IMR-90 (cell line): ENCODE measurements around the gene TGM6. TPM values are rescaled to one million over a fixed set of nuclear protein-coding genes. Genes with fewer than 3 reads are reported as not detected.

ENCODE experiments used
- ATAC-seq: fragments of 200-7000 bp; cut with Tn5 transposase; 2 replicates; pipeline ENCODE4 v1.9.1; 2020; ENCODE audit warnings: low read depth, mild to moderate bottlenecking, moderate library complexity
- BruUV-seq: library from RNA; stranded (reverse); fragments of 400-500 nt; replicated peaks from 2 replicates; lab custom pipeline; 2021; lab: Mats Ljungman, UMichigan
- CTCF ChIA-PET: fragments of 300-600 bp; formaldehyde crosslinking; extraction: SDS; loops from one replicate; lab custom pipeline; 2021; ENCODE audit warnings: antibody characterized with exemption; lab: Yijun Ruan, JAX
- POLR2A ChIA-PET: fragments of 300-600 bp; sonication (Branson Sonifier 250); formaldehyde crosslinking; loops from one replicate; lab custom pipeline; 2022; ENCODE audit warnings: antibody characterized with exemption; ENCODE audit not compliant: unreplicated experiment; lab: Charles Lee
- DNase-seq: peaks from one replicate; pipeline ENCODE4 v3.0.0; 2013
- H2AFZ ChIP-seq: replicated peaks from 2 replicates; pipeline ENCODE3; 2013; ENCODE audit warnings: low read length, mild to moderate bottlenecking; ENCODE audit not compliant: poor library complexity
- H2AK5ac ChIP-seq: 2 replicates; pipeline ENCODE4 v1.6.1; 2013; ENCODE audit warnings: low read depth, low read length, inconsistent platforms
- H2AK9ac ChIP-seq: replicated peaks from 2 replicates; pipeline ENCODE3; 2013; ENCODE audit warnings: mild to moderate bottlenecking, low read depth, low read length, moderate library complexity; ENCODE audit not compliant: poor library complexity
- H2BK120ac ChIP-seq: 2 replicates; pipeline ENCODE4 v1.6.1; 2013; ENCODE audit warnings: low read depth, low read length, inconsistent platforms
- H2BK15ac ChIP-seq: 3 replicates; pipeline ENCODE4 v1.6.1; 2013; ENCODE audit warnings: low read depth, low read length, inconsistent platforms
- H2BK20ac ChIP-seq: 2 replicates; pipeline ENCODE4 v1.6.1; 2013; ENCODE audit warnings: low read depth, mild to moderate bottlenecking, inconsistent platforms, low read length, moderate library complexity
- H2BK5ac ChIP-seq: 2 replicates; pipeline ENCODE4 v1.6.1; 2013; ENCODE audit warnings: mild to moderate bottlenecking, low read depth, low read length, inconsistent platforms; ENCODE audit not compliant: poor library complexity, severe bottlenecking
- H3K14ac ChIP-seq: replicated peaks from 2 replicates; pipeline ENCODE4 v1.6.1; 2013; ENCODE audit warnings: low read depth, low read length, inconsistent platforms
- H3K18ac ChIP-seq: 2 replicates; pipeline ENCODE4 v1.6.1; 2013; ENCODE audit warnings: low read depth, low read length, control low read depth
- H3K23ac ChIP-seq: 2 replicates; pipeline ENCODE4 v1.6.1; 2013; ENCODE audit warnings: low read depth, low read length, inconsistent platforms
- H3K27ac ChIP-seq: 2 replicates; pipeline ENCODE4 v1.5.1; 2013; ENCODE audit warnings: mild to moderate bottlenecking, control low read depth, low read length; ENCODE audit not compliant: insufficient read depth
- H3K27me3 ChIP-seq: 2 replicates; pipeline ENCODE4 v1.6.1; 2013; ENCODE audit warnings: low read length; ENCODE audit not compliant: control insufficient read depth, insufficient read depth
- H3K36me3 ChIP-seq: 2 replicates; pipeline ENCODE4 v1.6.1; 2013; ENCODE audit warnings: low read length, mixed read lengths; ENCODE audit not compliant: control insufficient read depth, insufficient read depth
- H3K4ac ChIP-seq: 2 replicates; pipeline ENCODE4 v1.6.1; 2013; ENCODE audit warnings: low read depth, low read length, inconsistent platforms
- H3K4me1 ChIP-seq: 2 replicates; pipeline ENCODE4 v1.6.1; 2013; ENCODE audit warnings: low read length, mixed read lengths; ENCODE audit not compliant: control insufficient read depth, insufficient read depth
- H3K4me2 ChIP-seq: 2 replicates; pipeline ENCODE4 v1.6.1; 2013; ENCODE audit warnings: low read depth, mild to moderate bottlenecking, control low read depth, low read length, moderate library complexity
- H3K4me3 ChIP-seq: 2 replicates; pipeline ENCODE4 v1.5.1; 2013; ENCODE audit warnings: low read depth, mild to moderate bottlenecking, control low read depth, low read length, moderate library complexity; ENCODE audit not compliant: insufficient read depth
- H3K56ac ChIP-seq: 2 replicates; pipeline ENCODE4 v1.6.1; 2013; ENCODE audit warnings: low read length, inconsistent platforms; ENCODE audit not compliant: insufficient read depth; ENCODE audit errors: extremely low read depth
- H3K79me1 ChIP-seq, 2 experiments: 2 replicates each; pipeline ENCODE4 v1.6.1; 2013; ENCODE audit warnings: low read length in 2 of 2, inconsistent platforms in 1 of 2, low read depth in 1 of 2
- H3K9ac ChIP-seq: 2 replicates; pipeline ENCODE4 v1.6.1; 2013; ENCODE audit warnings: low read depth, low read length, control low read depth
- H3K9me1 ChIP-seq: 2 replicates; pipeline ENCODE4 v1.6.1; 2013; ENCODE audit warnings: low read length, inconsistent platforms; ENCODE audit not compliant: insufficient read depth
- H3K9me3 ChIP-seq: 2 replicates; pipeline ENCODE4 v1.6.1; 2013; ENCODE audit warnings: low read length; ENCODE audit not compliant: control insufficient read depth, insufficient read depth
- H4K20me1 ChIP-seq: 2 replicates; pipeline ENCODE4 v1.6.1; 2013; ENCODE audit warnings: low read length, inconsistent platforms; ENCODE audit not compliant: insufficient read depth
- H4K5ac ChIP-seq: 2 replicates; pipeline ENCODE4 v1.6.1; 2013; ENCODE audit warnings: mild to moderate bottlenecking, low read depth, low read length, control low read depth
- H4K8ac ChIP-seq, 2 experiments: 2 replicates each; pipeline ENCODE4 v1.6.1; 2013; ENCODE audit warnings: low read depth in 2 of 2, low read length in 2 of 2, control low read depth in 1 of 2, inconsistent platforms in 1 of 2
- H4K91ac ChIP-seq: 2 replicates; pipeline ENCODE4 v1.6.1; 2013; ENCODE audit warnings: low read depth, low read length, inconsistent platforms; ENCODE audit not compliant: insufficient read depth
- BHLHE40 ChIP-seq: fragments of 150-350 bp; IDR thresholded peaks from 2 replicates; pipeline ENCODE4 v1.6.1; 2016; ENCODE audit warnings: mild to moderate bottlenecking, low read depth, low read length
- CHD1 ChIP-seq: IDR thresholded peaks from 2 replicates; pipeline ENCODE4 v1.6.1; 2012; ENCODE audit warnings: low read depth, low read length, improper control_type of control experiment
- ELK1 ChIP-seq: fragments of 150-350 bp; IDR thresholded peaks from 2 replicates; pipeline ENCODE4 v1.6.1; 2016; ENCODE audit warnings: low read depth, mild to moderate bottlenecking, low read length, moderate library complexity, borderline replicate concordance
- FOS ChIP-seq: fragments of 150-350 bp; IDR thresholded peaks from 2 replicates; pipeline ENCODE4 v1.6.1; 2016; ENCODE audit warnings: low read depth, low read length
- MAFK ChIP-seq: IDR thresholded peaks from 2 replicates; pipeline ENCODE4 v1.6.1; 2012; ENCODE audit warnings: low read depth, low read length, improper control_type of control experiment
- MAZ ChIP-seq: IDR thresholded peaks from 2 replicates; pipeline ENCODE4 v1.6.1; 2012; ENCODE audit warnings: low read depth, mild to moderate bottlenecking, low read length, improper control_type of control experiment, moderate library complexity, borderline replicate concordance
- MXI1 ChIP-seq: IDR thresholded peaks from 2 replicates; pipeline ENCODE4 v1.6.1; 2012; ENCODE audit warnings: low read depth, mild to moderate bottlenecking, low read length, moderate library complexity, borderline replicate concordance
- NFE2L2 ChIP-seq: fragments of 150-350 bp; IDR thresholded peaks from 2 replicates; pipeline ENCODE4 v1.6.1; 2016; ENCODE audit warnings: low read depth, mild to moderate bottlenecking, low read length
- POLR2A ChIP-seq: IDR thresholded peaks from 2 replicates; pipeline ENCODE4 v1.6.1; 2012; ENCODE audit warnings: mild to moderate bottlenecking, low read depth, low read length
- RAD21 ChIP-seq: IDR thresholded peaks from 2 replicates; pipeline ENCODE4 v1.6.1; 2012; ENCODE audit warnings: low read length, improper control_type of control experiment
- RCOR1 ChIP-seq: IDR thresholded peaks from 2 replicates; pipeline ENCODE4 v1.6.1; 2012; ENCODE audit warnings: mild to moderate bottlenecking, low read length, improper control_type of control experiment; ENCODE audit not compliant: insufficient replicate concordance
- RFX5 ChIP-seq: IDR thresholded peaks from 2 replicates; pipeline ENCODE4 v1.8.0; 2012; ENCODE audit warnings: low read depth, mild to moderate bottlenecking, low read length, moderate library complexity
- SMC3 ChIP-seq: fragments of 150-350 bp; IDR thresholded peaks from 2 replicates; pipeline ENCODE4 v1.6.1; 2016; ENCODE audit warnings: low read depth, mild to moderate bottlenecking, antibody characterized with exemption, low read length, moderate library complexity
- USF2 ChIP-seq: fragments of 150-350 bp; IDR thresholded peaks from 2 replicates; pipeline ENCODE4 v1.6.1; 2017; ENCODE audit warnings: mild to moderate bottlenecking, antibody characterized with exemption, low read length, low read depth
- WGBS, 2 experiments: methylation state at CpG; one replicate each; pipeline versions ENCODE4 v1.1.5 to v1.1.7; 2013; ENCODE audit warnings: missing lambda C conversion rate in 2 of 2; ENCODE audit not compliant: insufficient read length in 1 of 2; ENCODE audit errors: extremely low coverage in 2 of 2; 5-methylcytosine and 5-hydroxymethylcytosine counted together
- dilution Hi-C: fragments of 300-500 bp; cut with HindIII; formaldehyde crosslinking; loops from one replicate; pipeline ENCODE4 v1.14.3; 2018; ENCODE audit warnings: low sequenced_read_pairs; ENCODE audit not compliant: unreplicated experiment
- in situ Hi-C: fragments of 300-500 bp; cut with MboI; formaldehyde crosslinking; loops from 3 replicates; pipeline ENCODE4 v1.14.3; 2019; ENCODE audit warnings: low sequenced_read_pairs, inconsistent platforms, mixed read lengths
- intact Hi-C: fragments of 100-400 bp; cut with micrococcal nuclease; formaldehyde crosslinking; loops from 2 replicates; pipeline ENCODE4 v1.10.0; 2022
- polyA plus RNA-seq, 3 experiments: library from polyadenylated mRNA; depleted of rRNA; stranded (reverse); fragments of >200 nt; gene quantifications; 2 replicates each; pipeline ENCODE4 v1.2.3, GENCODE V29; 2012; ENCODE audit warnings: low replicate concordance in 1 of 3
- total RNA-seq: library from RNA; depleted of rRNA; stranded (reverse); fragments of >200 nt; gene quantifications from 2 replicates; pipeline ENCODE4 v1.2.3, GENCODE V29; 2012
- TF ChIP-seq, protein P1 (sequence below): conservative IDR thresholded peaks from 2 replicates; pipeline ENCODE4 v1.5.1; 2012; ENCODE audit warnings: mild to moderate bottlenecking, low read depth, low read length, improper control_type of control experiment

TGM6 gene
- total and polyA plus RNA-seq, 2 of the 4 experiments (the other 2 are of a cell fraction): not detected

- ATAC-seq (no peak), DNase-seq (no peak)
- Histone ChIP-seq H3K36me3 (no peaks in the 10 kb centered on the region), H3K9ac (no peak overlapping the region), H3K56ac (no peak overlapping the region), H3K18ac (no peak overlapping the region), H2AFZ (no peak overlapping the region), H3K23ac (no peak overlapping the region), H3K14ac (no peak overlapping the region), H3K4me2 (no peak overlapping the region), H3K27ac (no peak overlapping the region), H3K4ac (no peak overlapping the region), H3K79me1 (no peaks in the 10 kb centered on the region), H2BK120ac (no peak overlapping the region), H3K27me3 (peaks cover 2% of the 10 kb centered on the region), H2BK20ac (no peak overlapping the region), H4K91ac (no peak overlapping the region), H3K4me3 (no peak overlapping the region), H4K20me1 (no peaks in the 10 kb centered on the region), H2AK5ac (no peak overlapping the region), H3K9me3 (no peaks in the 10 kb centered on the region), H4K5ac (no peak overlapping the region), H2BK15ac (no peak overlapping the region), H2BK5ac (no peak overlapping the region), H3K9me1 (no peaks in the 10 kb centered on the region), H2AK9ac (no peak overlapping the region), H3K4me1 (no peaks in the 10 kb centered on the region), H4K8ac (no peak overlapping the region)
- intact Hi-C loops: no loop called here
- WGBS, 2 experiments: 70% methylated on average over 4 of the region's 7 CpGs; no CpG with 5 or more reads in 1 of the 2 experiments
- TF ChIP-seq, protein P1, sequence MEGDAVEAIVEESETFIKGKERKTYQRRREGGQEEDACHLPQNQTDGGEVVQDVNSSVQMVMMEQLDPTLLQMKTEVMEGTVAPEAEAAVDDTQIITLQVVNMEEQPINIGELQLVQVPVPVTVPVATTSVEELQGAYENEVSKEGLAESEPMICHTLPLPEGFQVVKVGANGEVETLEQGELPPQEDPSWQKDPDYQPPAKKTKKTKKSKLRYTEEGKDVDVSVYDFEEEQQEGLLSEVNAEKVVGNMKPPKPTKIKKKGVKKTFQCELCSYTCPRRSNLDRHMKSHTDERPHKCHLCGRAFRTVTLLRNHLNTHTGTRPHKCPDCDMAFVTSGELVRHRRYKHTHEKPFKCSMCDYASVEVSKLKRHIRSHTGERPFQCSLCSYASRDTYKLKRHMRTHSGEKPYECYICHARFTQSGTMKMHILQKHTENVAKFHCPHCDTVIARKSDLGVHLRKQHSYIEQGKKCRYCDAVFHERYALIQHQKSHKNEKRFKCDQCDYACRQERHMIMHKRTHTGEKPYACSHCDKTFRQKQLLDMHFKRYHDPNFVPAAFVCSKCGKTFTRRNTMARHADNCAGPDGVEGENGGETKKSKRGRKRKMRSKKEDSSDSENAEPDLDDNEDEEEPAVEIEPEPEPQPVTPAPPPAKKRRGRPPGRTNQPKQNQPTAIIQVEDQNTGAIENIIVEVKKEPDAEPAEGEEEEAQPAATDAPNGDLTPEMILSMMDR: no peak
- TF ChIP-seq SMC3: no peak
- TF ChIP-seq RAD21: no peak
- TF ChIP-seq CHD1: no peak
- no peak for TF ChIP-seq ELK1
- no peak for TF ChIP-seq POLR2A
- no peak for TF ChIP-seq FOS
- TF ChIP-seq NFE2L2: no peak
- TF ChIP-seq RFX5: no peak
- no peak for TF ChIP-seq MXI1
- no peak for TF ChIP-seq RCOR1
- no peak for TF ChIP-seq BHLHE40
- no peak for TF ChIP-seq MAZ
- no peak for TF ChIP-seq USF2
- TF ChIP-seq MAFK: no peak
- BruUV-seq: no TSS peak
- in situ Hi-C loops: no loop called here
- CTCF ChIA-PET: no interaction called here
- POLR2A ChIA-PET: no interaction called here
- dilution Hi-C loops: no loop called here
Observed at GRCh38 chr20:2341336-2341735, 39.4 kb upstream of the TGM6 start.
